ENCODE measurements around the gene TCOF1. TPM values are rescaled to one million over a fixed set of nuclear protein-coding genes. Genes with fewer than 3 reads are reported as not detected.

Gene TCOF1
- total RNA-seq, 1 experiment from 2014 or later: 75.3 TPM

- Histone ChIP-seq H3K27me3 (ENCODE audit: insufficient read depth, low read depth) (no peaks in the 10 kb centered on the region), H3K4me1 (replicated peaks; ENCODE audit: insufficient read depth) (peaks cover 12% of the 10 kb centered on the region), H3F3A (ENCODE audit: insufficient read depth, low read depth) (peaks cover 73% of the 10 kb centered on the region), H3K36me3 (ENCODE audit: low read depth) (peaks cover 54% of the 10 kb centered on the region), H2AFZ (no peak overlapping the region), H3K79me2 (ENCODE audit: low read depth) (peaks cover 37% of the 10 kb centered on the region), H3K9me2 (ENCODE audit: insufficient read depth) (no peaks in the 10 kb centered on the region), H3K4me3 (peak overlapping the region; percentile 93; the same call in 1 of the 2 replicates), H3K27ac (no peak overlapping the region; the same call in 1 of the 2 replicates), H3K9me3 (ENCODE audit: insufficient read depth, low read depth) (no peaks in the 10 kb centered on the region), H4K20me1 (ENCODE audit: insufficient read depth) (peaks cover 65% of the 10 kb centered on the region), H3K4me2 (peak overlapping the region; percentile 95)
- POLR2A ChIA-PET (ENCODE audit: unreplicated experiment): no interaction called here
- CTCF ChIA-PET: no interaction called here
- intact Hi-C loops (cut with micrococcal nuclease; ENCODE audit: unreplicated experiment): no loop called here
- no peak for TF ChIP-seq EZH2 (IDR thresholded peaks at IDR 0.05; ENCODE audit: low read depth)
- no peak for TF ChIP-seq CTCF (conservative IDR thresholded peaks at IDR 0.05)
- DNase-seq: no peak
- BruUV-seq (replicated peaks): no TSS peak
Observed at GRCh38 chr5:150447188-150447587, 89.7 kb downstream of the TCOF1 start.

- peaks cover 54% of the 10 kb centered on the region for H3K36me3 ChIP-seq (ENCODE audit: low read depth)
- peaks cover 61% of the 10 kb centered on the region for H3F3A ChIP-seq (ENCODE audit: insufficient read depth, low read depth)
- ChIA-PET POLR2A (ENCODE audit: unreplicated experiment) (interaction anchor here (0.7 kb wide), 1 partner anchor 426 kb away, joined by 9 read pairs; no protein-coding TSS in a partner anchor), CTCF (no interaction called here)
- peak overlapping the region; percentile 93 for H3K4me3 ChIP-seq
- H2AFZ ChIP-seq: no peak overlapping the region
- peaks cover 37% of the 10 kb centered on the region for H3K79me2 ChIP-seq (ENCODE audit: low read depth)
- TF ChIP-seq CTCF (conservative IDR thresholded peaks at IDR 0.05) (no peak), EZH2 (IDR thresholded peaks at IDR 0.05; ENCODE audit: low read depth) (no peak)
- H3K27me3 ChIP-seq (ENCODE audit: insufficient read depth, low read depth): no peaks in the 10 kb centered on the region
- no TSS peak for BruUV-seq (replicated peaks)
- peak overlapping the region; percentile 95 for H3K4me2 ChIP-seq
- peaks cover 12% of the 10 kb centered on the region for H3K4me1 ChIP-seq (replicated peaks; ENCODE audit: insufficient read depth)
- no peaks in the 10 kb centered on the region for H3K9me3 ChIP-seq (ENCODE audit: insufficient read depth, low read depth)
- no peaks in the 10 kb centered on the region for H3K9me2 ChIP-seq (ENCODE audit: insufficient read depth)
- peaks cover 54% of the 10 kb centered on the region for H4K20me1 ChIP-seq (ENCODE audit: insufficient read depth)
- intact Hi-C loops (cut with micrococcal nuclease; ENCODE audit: unreplicated experiment): loop anchor here (2.0 kb wide), 1 partner anchor 252 kb away; the partner anchor contains the start of gene RBM22
- H3K27ac ChIP-seq: peak overlapping the region; percentile 86
- no peak for DNase-seq
Observed at GRCh38 chr5:150448334-150448733, 90.8 kb downstream of the TCOF1 start.

- Histone ChIP-seq H3K4me3 (peak overlapping the region; percentile 93), H3K27ac (peak overlapping the region; percentile 86), H3K9me3 (ENCODE audit: insufficient read depth, low read depth) (no peaks in the 10 kb centered on the region), H4K20me1 (ENCODE audit: insufficient read depth) (peaks cover 47% of the 10 kb centered on the region), H3K36me3 (ENCODE audit: low read depth) (peaks cover 47% of the 10 kb centered on the region), H3K9me2 (ENCODE audit: insufficient read depth) (no peaks in the 10 kb centered on the region), H3K79me2 (ENCODE audit: low read depth) (peaks cover 37% of the 10 kb centered on the region), H3K4me1 (replicated peaks; ENCODE audit: insufficient read depth) (peaks cover 12% of the 10 kb centered on the region), H2AFZ (peak overlapping the region; percentile 74; the same call in 1 of the 2 replicates), H3K27me3 (ENCODE audit: insufficient read depth, low read depth) (no peaks in the 10 kb centered on the region), H3K4me2 (peak overlapping the region; percentile 95), H3F3A (ENCODE audit: insufficient read depth, low read depth) (peaks cover 54% of the 10 kb centered on the region)
- intact Hi-C loops (cut with micrococcal nuclease; ENCODE audit: unreplicated experiment): loop anchor here (2.0 kb wide), 1 partner anchor 252 kb away; the partner anchor contains the start of gene RBM22
- DNase-seq: no peak
- TF ChIP-seq EZH2 (IDR thresholded peaks at IDR 0.05; ENCODE audit: low read depth) (no peak), CTCF (conservative IDR thresholded peaks at IDR 0.05) (no peak)
- POLR2A ChIA-PET (ENCODE audit: unreplicated experiment): interaction anchor here (0.6 to 0.7 kb wide), 3 partner anchors 24 to 253 kb away, joined by 3 to 4 read pairs (median 4); no protein-coding TSS in a partner anchor
- CTCF ChIA-PET: interaction anchor here (1.2 to 1.5 kb wide), 2 partner anchors 13 to 48 kb away, joined by 3 read pairs; no protein-coding TSS in a partner anchor
- TSS peak; percentile 67 for BruUV-seq (replicated peaks)
Observed at GRCh38 chr5:150448952-150449516, 91.5 kb downstream of the TCOF1 start.

Other genes starting within 250 kb of the TCOF1 start
- 0.08 TPM in 1 of 2 replicates, not detected in the other for gene PDGFRB, start 201.9 kb upstream of the TCOF1 start, total RNA-seq (2021)
- not detected in 2 replicates for gene CDX1, start 190.9 kb upstream of the TCOF1 start, total RNA-seq (2021)
- gene SLC6A7, start 167.6 kb upstream of the TCOF1 start, total RNA-seq (2021): 0.25 TPM in 1 of 2 replicates, not detected in the other
- gene CAMK2A, start 67.9 kb upstream of the TCOF1 start, total RNA-seq (2021): 0.13 and 0.65 TPM in 2 replicates
- gene ARSI, start 54.8 kb upstream of the TCOF1 start, total RNA-seq (2021): 2.6 and 3.2 TPM in 2 replicates
- 41.1 and 52.0 TPM in 2 replicates for gene CD74, start 55.2 kb downstream of the TCOF1 start, total RNA-seq (2021)
- gene RPS14, start 92.0 kb downstream of the TCOF1 start, total RNA-seq (2021): 2,907 and 3,838 TPM in 2 replicates
- gene NDST1, start 150.4 kb downstream of the TCOF1 start, total RNA-seq (2021): 94.3 and 100.0 TPM in 2 replicates

Data from PC-9 (cell line).